ENCODE results near the gene MRPL24.

The MRPL24 gene

DNA sequence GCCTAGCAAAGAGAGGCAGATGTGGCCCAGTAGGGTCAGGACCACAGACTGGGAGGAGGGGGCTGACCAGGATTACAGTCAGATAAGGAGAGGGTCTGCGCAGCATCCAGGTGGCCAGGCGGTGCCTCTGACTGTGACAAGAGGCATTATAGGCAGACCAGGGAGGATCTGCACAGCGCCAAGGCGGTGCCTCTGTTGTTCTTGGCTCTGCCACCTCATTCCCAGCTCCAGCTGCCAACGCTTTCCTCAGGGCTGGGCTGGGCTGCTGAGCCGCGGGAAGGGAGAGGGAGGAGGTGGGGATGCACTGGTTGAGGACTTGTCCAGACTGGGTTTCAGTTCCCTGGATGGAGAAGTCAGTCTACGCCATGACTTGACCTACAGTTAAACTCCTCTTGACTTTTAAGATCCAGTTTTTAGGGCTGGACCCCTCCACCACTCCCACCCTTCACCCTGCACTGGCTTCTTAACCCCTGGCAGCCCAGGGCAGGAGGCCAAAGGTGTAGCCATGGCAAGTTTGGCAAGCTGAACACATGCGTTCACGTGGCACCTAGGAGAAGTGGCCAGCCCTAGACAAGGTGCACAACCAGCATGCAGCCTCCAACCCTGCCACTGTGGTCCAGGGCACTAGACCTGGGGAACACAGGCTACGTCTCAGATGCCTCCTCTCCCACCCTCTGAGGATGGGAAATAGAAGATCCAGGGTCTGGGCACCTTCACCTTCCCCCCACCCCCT lies 31.0 kb downstream of the MRPL24 start:
- H3K4me1 ChIP-seq: peaks cover under 1 to 70% (median 35%) of the 10 kb centered on the region in 4 donors

DNA sequence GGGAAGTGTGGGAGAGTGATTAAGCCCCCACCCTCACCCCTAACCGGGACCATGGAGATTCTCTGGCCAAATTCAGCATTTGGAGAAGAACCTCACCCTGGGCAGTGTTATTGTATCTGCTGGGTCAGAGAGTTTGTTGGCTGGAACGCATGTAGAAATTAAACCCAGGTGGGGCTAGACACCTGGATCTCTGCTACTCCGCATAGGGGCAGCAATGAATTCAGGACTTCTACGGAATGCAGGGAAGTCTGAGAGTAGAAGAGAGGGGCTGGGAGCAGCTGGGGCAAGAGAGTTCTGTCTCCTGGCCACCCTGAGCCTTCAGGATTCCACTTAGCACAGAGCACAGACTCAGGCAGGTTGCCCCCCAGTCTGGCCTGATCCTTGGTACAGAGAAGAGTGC lies 31.9 kb downstream of the MRPL24 start:
- peaks cover 5 to 78% (median 42%) of the 10 kb centered on the region in 4 donors for H3K4me1 ChIP-seq
- TF ChIP-seq, protein P1, sequence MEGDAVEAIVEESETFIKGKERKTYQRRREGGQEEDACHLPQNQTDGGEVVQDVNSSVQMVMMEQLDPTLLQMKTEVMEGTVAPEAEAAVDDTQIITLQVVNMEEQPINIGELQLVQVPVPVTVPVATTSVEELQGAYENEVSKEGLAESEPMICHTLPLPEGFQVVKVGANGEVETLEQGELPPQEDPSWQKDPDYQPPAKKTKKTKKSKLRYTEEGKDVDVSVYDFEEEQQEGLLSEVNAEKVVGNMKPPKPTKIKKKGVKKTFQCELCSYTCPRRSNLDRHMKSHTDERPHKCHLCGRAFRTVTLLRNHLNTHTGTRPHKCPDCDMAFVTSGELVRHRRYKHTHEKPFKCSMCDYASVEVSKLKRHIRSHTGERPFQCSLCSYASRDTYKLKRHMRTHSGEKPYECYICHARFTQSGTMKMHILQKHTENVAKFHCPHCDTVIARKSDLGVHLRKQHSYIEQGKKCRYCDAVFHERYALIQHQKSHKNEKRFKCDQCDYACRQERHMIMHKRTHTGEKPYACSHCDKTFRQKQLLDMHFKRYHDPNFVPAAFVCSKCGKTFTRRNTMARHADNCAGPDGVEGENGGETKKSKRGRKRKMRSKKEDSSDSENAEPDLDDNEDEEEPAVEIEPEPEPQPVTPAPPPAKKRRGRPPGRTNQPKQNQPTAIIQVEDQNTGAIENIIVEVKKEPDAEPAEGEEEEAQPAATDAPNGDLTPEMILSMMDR (IDR thresholded peaks at IDR 0.05): no peak
- no peak for DNase-seq
- no peak overlapping the region for H3K4me3 ChIP-seq
- no peaks in the 10 kb centered on the region for H3K36me3 ChIP-seq
- H3K27ac ChIP-seq: peak overlapping the region; percentile 9 to 52
- H3K9me3 ChIP-seq: no peaks in the 10 kb centered on the region
- intact Hi-C loops (cut with DNase I; ENCODE audit: low total_unique reads): no loop called here
- H3K27me3 ChIP-seq: peaks cover 0 to 4% of the 10 kb centered on the region in 2 donors

More for the DNA sequence above, 31.0 kb downstream of the MRPL24 start:
- TF ChIP-seq, protein P1 (IDR thresholded peaks at IDR 0.05): no peak
- DNase-seq: peak; percentile 79 to 92
- no peaks in the 10 kb centered on the region for H3K9me3 ChIP-seq
- no peak overlapping the region for H3K4me3 ChIP-seq
- intact Hi-C loops (cut with DNase I; ENCODE audit: low total_unique reads): no loop called here
- no peaks in the 10 kb centered on the region for H3K27me3 ChIP-seq
- H3K27ac ChIP-seq: peak overlapping the region in 1 of 2 donors; percentile 52
- no peaks in the 10 kb centered on the region for H3K36me3 ChIP-seq

DNA sequence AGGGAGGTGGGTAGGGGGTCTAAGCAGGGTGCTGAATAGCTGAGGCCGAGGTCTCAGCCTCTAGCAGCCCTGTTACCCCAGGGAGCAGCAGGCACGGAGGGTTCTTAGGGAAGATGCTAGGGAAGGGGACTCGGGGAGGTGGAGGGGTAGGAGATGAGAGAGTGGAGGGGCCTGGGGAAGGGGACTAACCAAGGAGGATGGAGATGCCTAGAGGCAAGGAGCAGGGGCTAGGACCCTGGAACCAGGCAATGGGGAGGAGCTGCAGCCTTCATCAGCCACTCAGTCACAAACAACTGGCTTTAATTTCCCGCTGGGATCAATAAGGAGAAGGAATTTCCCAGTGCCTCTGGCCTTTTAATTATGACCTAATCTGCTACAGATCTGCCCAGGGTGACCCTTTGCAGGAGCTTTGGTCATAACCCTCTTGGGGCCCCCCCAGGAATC lies 32.6 kb downstream of the MRPL24 start:
- DNase-seq: no peak
- TF ChIP-seq, protein P1 (IDR thresholded peaks at IDR 0.05): no peak
- intact Hi-C loops (cut with DNase I; ENCODE audit: low total_unique reads): no loop called here
- no peak overlapping the region for H3K4me3 ChIP-seq
- H3K36me3 ChIP-seq: no peaks in the 10 kb centered on the region
- H3K27ac ChIP-seq: peak overlapping the region in 1 of 2 donors; percentile 30
- peaks cover 0 to 12% of the 10 kb centered on the region in 2 donors for H3K27me3 ChIP-seq
- H3K9me3 ChIP-seq: no peaks in the 10 kb centered on the region
- peaks cover 5 to 78% (median 42%) of the 10 kb centered on the region in 4 donors for H3K4me1 ChIP-seq

DNA sequence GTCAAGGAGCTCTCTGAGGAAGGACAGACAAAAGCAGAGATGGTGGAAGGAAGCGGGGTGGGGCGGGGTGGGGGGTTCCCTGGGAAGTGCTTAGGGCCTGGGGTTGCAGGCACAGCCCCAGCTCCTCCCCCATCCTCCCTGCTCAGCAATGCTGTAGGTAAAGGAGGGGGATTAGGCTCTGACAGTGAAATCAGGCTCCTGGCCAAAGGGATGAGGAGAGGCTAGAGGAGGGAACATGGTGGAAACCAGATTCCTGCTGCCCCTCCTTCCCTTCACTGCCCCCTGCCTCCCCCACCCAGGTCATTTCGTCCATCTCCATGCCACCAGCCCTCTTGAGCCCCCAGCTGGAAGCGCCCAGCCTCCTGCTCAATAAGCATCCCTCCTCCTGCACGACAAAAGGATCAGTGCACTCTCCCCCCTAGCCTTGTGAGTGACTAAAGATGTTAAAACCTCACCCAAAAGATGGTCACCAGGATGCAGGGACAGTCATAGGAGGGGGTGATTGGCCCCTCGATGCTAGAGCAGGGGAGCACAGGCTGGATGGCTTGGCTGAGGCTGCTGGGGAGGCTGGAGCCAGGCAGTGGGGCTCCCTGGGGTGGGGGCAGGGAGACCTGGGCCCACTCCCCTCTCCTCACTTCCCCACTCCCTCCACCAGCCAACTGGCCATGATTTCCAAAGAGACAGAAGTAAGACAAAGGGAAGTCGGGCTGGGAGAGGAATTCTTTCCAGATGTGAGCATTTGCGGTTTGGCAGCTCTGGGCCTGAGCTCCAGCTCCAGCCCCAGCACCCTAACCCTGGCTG lies 33.3 kb downstream of the MRPL24 start:
- Histone ChIP-seq H3K27me3 (peaks cover 0 to 14% of the 10 kb centered on the region in 2 donors), H3K4me3 (no peak overlapping the region), H3K36me3 (no peaks in the 10 kb centered on the region), H3K9me3 (no peaks in the 10 kb centered on the region), H3K27ac (peak overlapping the region; percentile 76 to 77), H3K4me1 (peaks cover 5 to 77% (median 42%) of the 10 kb centered on the region in 4 donors)
- TF ChIP-seq, protein P1 (IDR thresholded peaks at IDR 0.05): no peak
- no peak for DNase-seq
- intact Hi-C loops (cut with DNase I; ENCODE audit: low total_unique reads): no loop called here

DNA sequence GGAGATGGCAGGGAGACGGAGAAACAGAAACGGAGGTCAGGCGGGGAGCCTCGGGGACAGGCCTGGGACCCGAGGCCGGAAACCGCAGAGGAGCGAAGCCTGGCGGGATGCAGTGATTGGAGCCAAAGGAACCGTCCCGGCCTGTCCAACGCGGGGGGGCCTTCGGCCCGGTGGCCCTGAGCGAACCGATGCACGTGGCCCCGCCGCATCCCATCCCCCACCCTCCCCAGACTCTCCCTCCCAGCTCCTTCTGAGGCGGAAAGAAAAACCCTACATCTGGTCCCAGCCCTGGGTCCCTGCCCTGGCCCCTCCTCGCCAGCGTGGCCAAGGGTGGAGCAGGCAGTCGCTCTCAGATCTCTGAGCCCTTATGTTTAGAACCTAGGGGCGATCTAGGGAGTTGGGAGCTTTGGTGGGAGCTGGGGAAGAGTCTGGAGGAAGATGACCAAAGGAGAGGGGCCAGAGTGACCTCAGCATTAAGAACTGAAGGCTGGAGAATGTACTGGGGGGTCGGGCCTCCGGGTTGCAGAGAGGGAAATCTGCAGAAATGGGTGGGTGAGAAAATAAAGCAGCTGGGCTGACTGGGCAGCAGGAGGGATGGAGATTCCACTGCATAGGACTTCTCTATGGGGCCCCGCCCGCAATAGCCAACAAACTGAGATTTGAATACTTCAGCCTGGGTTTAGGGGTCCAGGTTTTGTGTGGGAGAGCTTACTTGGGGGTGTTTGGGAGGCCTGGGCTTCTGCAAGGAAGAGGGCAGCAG lies 34.1 kb downstream of the MRPL24 start:
- H3K4me3 ChIP-seq: peak overlapping the region; percentile 42 to 56
- peaks cover 0 to 14% of the 10 kb centered on the region in 2 donors for H3K27me3 ChIP-seq
- H3K27ac ChIP-seq: peak overlapping the region; percentile 76 to 77
- H3K36me3 ChIP-seq: no peaks in the 10 kb centered on the region
- H3K9me3 ChIP-seq: no peaks in the 10 kb centered on the region
- TF ChIP-seq, protein P1 (IDR thresholded peaks at IDR 0.05): no peak
- peaks cover 5 to 69% (median 42%) of the 10 kb centered on the region in 4 donors for H3K4me1 ChIP-seq
- intact Hi-C loops (cut with DNase I; ENCODE audit: low total_unique reads): no loop called here
- peak; percentile 57 to 89 for DNase-seq
